ENCODE data around the gene SBK2.

SBK2 gene

DNA sequence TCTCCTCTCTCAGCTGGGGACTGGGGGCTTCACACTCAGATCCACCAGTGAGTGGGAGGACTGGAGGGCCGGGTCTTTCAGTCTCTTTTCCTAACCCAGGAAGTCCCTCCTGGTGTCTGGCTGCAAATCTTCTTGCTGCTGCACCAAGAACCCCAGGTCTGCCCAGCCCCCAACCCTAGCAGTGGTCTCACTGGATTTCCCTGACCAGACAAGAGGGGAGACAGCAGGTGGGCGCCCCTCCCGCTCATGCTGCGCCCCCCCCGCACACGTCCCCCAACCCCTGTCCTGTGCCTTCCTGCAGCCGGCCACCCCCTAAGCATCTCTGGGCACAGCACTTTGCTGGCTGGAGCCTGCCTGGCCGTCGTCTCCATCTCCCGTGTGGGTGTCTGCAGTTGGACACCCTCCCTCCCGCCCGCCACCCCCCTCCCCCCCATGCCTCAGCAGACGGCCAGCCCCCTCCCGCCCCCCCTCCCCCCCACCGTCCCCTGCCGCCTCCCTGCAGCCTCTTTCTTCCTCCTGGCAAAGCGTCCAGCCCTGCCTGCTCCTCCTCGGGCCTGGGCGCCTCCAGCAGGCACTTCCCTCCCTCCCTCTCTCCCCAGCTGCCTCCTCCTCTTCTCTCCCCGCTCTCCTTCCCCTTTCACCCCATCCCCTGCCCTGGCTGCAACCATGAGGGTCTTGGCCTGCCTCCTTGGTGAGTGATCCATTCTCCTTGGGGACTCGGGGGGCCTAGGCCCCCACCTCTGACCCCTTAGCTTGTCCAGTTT lies 48.8 kb downstream of the SBK2 start, which contains the start of gene SSC5D:
Gene SSC5D (plus strand): TSS at position 513 of the 764 bp plus-strand sequence. CDS start 154 bp downstream, at position 667.
- Histone ChIP-seq H3F3A (ENCODE audit: insufficient read depth) (0 out of 2 replicates have a peak, but pooled peaks cover 3% of the 10 kb centered on the region), H3K4me2 (ENCODE audit: low read depth, low read length, poor library complexity, severe bottlenecking) (no peak within 1 kb of the TSS), H3K79me2 (ENCODE audit: insufficient read depth, low read length) (no peaks in the 10 kb centered on the region), H3K9me2 (replicated peaks; ENCODE audit: insufficient read depth, low read length) (no peaks in the 10 kb centered on the region), H3K9me3 (ENCODE audit: insufficient read depth, low read length) (no peaks in the 10 kb centered on the region), H4K20me1 (ENCODE audit: low read depth, low read length) (no peaks in the 10 kb centered on the region), H3K36me3 (ENCODE audit: low read length) (no peaks in the 10 kb centered on the region), H3K27ac (ENCODE audit: low read depth, low read length) (no peak within 1 kb of the TSS), H3K9ac (ENCODE audit: low read length) (no peak within 1 kb of the TSS), H2AFZ (ENCODE audit: low read depth, low read length, severe bottlenecking) (no peak within 1 kb of the TSS), H3K27me3 (ENCODE audit: low read length) (no peaks in the 10 kb centered on the region), H3K4me3 (ENCODE audit: insufficient read depth, low read length, poor library complexity, severe bottlenecking) (no peak within 1 kb of the TSS)
- TF ChIP-seq EZH2phosphoT487 (conservative IDR thresholded peaks at IDR 0.05; ENCODE audit: low read length) = no peak
- TF ChIP-seq, protein P1, sequence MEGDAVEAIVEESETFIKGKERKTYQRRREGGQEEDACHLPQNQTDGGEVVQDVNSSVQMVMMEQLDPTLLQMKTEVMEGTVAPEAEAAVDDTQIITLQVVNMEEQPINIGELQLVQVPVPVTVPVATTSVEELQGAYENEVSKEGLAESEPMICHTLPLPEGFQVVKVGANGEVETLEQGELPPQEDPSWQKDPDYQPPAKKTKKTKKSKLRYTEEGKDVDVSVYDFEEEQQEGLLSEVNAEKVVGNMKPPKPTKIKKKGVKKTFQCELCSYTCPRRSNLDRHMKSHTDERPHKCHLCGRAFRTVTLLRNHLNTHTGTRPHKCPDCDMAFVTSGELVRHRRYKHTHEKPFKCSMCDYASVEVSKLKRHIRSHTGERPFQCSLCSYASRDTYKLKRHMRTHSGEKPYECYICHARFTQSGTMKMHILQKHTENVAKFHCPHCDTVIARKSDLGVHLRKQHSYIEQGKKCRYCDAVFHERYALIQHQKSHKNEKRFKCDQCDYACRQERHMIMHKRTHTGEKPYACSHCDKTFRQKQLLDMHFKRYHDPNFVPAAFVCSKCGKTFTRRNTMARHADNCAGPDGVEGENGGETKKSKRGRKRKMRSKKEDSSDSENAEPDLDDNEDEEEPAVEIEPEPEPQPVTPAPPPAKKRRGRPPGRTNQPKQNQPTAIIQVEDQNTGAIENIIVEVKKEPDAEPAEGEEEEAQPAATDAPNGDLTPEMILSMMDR (IDR thresholded peaks at IDR 0.05; ENCODE audit: insufficient read depth, low read length, poor library complexity, severe bottlenecking) = no peak

DNA sequence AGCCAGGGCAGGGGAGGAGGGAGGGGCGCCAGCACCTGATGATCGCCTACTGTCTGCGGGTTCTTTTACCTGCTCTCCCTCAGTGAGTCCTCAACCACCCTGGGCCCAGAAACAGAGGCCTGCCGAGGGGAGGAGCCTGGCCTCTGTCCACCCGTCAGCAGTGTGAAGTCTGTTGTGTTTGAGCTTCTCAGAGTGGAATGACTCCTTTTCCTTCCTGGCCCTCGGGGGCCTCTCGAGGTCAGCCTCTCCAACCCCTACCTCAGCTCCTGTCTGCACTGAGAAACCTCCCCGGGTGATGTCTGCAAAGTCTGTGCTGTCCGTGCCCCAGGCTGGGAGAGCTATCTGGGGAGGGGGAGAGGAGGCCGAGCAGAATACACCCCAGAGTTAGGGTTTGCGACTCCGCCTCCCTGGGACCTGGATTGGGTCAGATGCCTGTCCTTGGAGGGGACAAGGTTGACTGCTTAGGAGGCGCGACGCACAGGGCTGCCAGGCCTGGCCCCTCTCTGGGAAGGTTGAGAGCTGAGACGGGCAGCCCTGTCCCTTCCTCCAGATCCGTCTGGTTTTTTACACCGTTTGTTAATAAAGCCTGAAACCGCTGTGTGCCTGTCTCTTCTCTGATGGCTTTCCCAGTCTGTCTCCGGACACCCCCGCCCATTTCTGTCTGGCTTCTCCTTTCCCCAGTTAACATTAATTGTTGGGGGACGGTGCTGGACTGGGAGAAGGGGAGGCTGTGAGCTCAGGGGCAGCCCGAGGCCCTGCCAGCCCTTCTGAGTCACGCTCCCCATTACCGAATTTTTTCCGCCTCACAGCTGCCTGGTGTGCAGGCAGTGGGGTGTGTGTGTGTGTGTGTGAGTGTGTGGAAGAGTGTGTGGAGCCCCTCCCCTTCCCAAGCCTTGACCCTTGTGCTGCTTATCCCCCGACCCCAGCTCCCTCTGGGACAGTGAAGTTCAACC lies 49.7 kb downstream of the SBK2 start:
- Histone ChIP-seq H3K4me2 (ENCODE audit: low read depth, low read length, poor library complexity, severe bottlenecking) (no peak overlapping the region), H3F3A (ENCODE audit: insufficient read depth) (0 out of 2 replicates have a peak, but pooled peaks cover 3% of the 10 kb centered on the region), H3K27ac (ENCODE audit: low read depth, low read length) (no peak overlapping the region), H3K9me2 (replicated peaks; ENCODE audit: insufficient read depth, low read length) (no peaks in the 10 kb centered on the region), H4K20me1 (ENCODE audit: low read depth, low read length) (no peaks in the 10 kb centered on the region), H3K27me3 (ENCODE audit: low read length) (no peaks in the 10 kb centered on the region), H3K79me2 (ENCODE audit: insufficient read depth, low read length) (no peaks in the 10 kb centered on the region), H3K9me3 (ENCODE audit: insufficient read depth, low read length) (no peaks in the 10 kb centered on the region), H3K9ac (ENCODE audit: low read length) (no peak overlapping the region), H3K4me3 (ENCODE audit: insufficient read depth, low read length, poor library complexity, severe bottlenecking) (no peak overlapping the region), H2AFZ (ENCODE audit: low read depth, low read length, severe bottlenecking) (no peak overlapping the region), H3K36me3 (ENCODE audit: low read length) (no peaks in the 10 kb centered on the region)
- TF ChIP-seq EZH2phosphoT487 (conservative IDR thresholded peaks at IDR 0.05; ENCODE audit: low read length) = no peak
- TF ChIP-seq, protein P1 (IDR thresholded peaks at IDR 0.05; ENCODE audit: insufficient read depth, low read length, poor library complexity, severe bottlenecking) = no peak

DNA sequence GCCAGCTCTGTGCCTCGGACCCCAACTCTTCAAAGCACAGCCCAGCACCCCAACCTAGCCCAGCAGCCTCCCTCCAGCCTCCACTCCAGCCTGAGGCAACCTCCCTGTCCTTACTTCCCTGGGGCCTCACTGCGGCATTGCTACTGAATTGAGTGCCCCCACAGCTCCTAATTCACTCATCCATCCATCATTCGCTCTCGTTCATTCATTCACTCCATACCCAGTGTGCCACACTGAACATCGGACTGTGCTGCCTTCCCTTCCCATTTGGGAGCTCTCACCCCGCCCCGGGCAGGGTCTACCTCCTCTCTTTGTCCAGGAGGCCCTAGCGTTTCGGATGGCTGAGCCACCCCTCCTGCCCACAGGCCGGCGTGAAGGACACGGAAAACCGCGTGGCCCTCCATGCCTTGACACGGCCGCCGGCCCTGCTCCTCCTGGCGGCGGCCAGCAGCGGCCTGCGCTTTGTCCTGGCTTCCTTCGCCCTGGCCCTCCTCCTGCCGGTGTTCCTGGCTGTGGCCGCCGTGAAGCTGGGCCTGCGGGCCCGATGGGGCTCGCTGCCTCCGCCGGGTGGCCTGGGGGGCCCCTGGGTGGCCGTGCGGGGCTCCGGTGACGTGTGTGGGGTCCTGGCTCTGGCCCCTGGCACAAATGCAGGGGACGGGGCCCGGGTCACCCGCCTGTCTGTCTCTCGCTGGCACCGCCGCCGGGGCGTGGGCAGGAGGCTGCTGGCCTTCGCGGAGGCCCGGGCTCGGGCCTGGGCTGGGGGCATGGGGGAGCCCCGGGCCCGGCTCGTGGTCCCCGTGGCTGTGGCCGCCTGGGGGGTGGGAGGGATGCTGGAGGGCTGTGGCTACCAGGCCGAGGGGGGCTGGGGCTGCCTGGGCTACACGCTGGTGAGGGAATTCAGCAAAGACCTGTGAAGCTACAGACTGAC lies 50.6 kb downstream of the SBK2 start:
- no peaks in the 10 kb centered on the region for H3K9me2 ChIP-seq (replicated peaks; ENCODE audit: insufficient read depth, low read length)
- TF ChIP-seq, protein P1 (IDR thresholded peaks at IDR 0.05; ENCODE audit: insufficient read depth, low read length, poor library complexity, severe bottlenecking) = no peak
- TF ChIP-seq EZH2phosphoT487 (conservative IDR thresholded peaks at IDR 0.05; ENCODE audit: low read length) = no peak
- no peak overlapping the region for H3K4me2 ChIP-seq (ENCODE audit: low read depth, low read length, poor library complexity, severe bottlenecking)
- no peaks in the 10 kb centered on the region for H3K79me2 ChIP-seq (ENCODE audit: insufficient read depth, low read length)
- no peak overlapping the region for H3K9ac ChIP-seq (ENCODE audit: low read length)
- H3K36me3 ChIP-seq (ENCODE audit: low read length) = no peaks in the 10 kb centered on the region
- no peaks in the 10 kb centered on the region for H4K20me1 ChIP-seq (ENCODE audit: low read depth, low read length)
- H3K9me3 ChIP-seq (ENCODE audit: insufficient read depth, low read length) = no peaks in the 10 kb centered on the region
- H3F3A ChIP-seq (ENCODE audit: insufficient read depth) = 0 out of 2 replicates have a peak, but pooled peaks cover 3% of the 10 kb centered on the region
- H2AFZ ChIP-seq (ENCODE audit: low read depth, low read length, severe bottlenecking) = no peak overlapping the region
- H3K27ac ChIP-seq (ENCODE audit: low read depth, low read length) = no peak overlapping the region
- no peak overlapping the region for H3K4me3 ChIP-seq (ENCODE audit: insufficient read depth, low read length, poor library complexity, severe bottlenecking)
- H3K27me3 ChIP-seq (ENCODE audit: low read length) = no peaks in the 10 kb centered on the region
